Panc1 (cell line): ENCODE results near the gene PANX2. TPM values are rescaled to one million over a fixed set of nuclear protein-coding genes. Genes with fewer than 3 reads are reported as not detected.

Experiments used
- ATAC-seq: fragments of 200-7000 bp; cut with Tn5 transposase; 2 replicates; pipeline ENCODE4 v1.9.1; 2020; ENCODE audit warnings: mild to moderate bottlenecking, moderate library complexity
- BruUV-seq: library from RNA; stranded (reverse); fragments of 400-500 nt; replicated peaks from 2 replicates; lab custom pipeline; 2021; lab: Mats Ljungman, UMichigan
- CTCF ChIA-PET: fragments of 300-600 bp; sonication (Branson Sonifier 250); formaldehyde crosslinking; loops from one replicate; lab custom pipeline; 2022; ENCODE audit warnings: antibody characterized with exemption; lab: Charles Lee
- POLR2A ChIA-PET: fragments of 300-600 bp; sonication (Branson Sonifier 250); formaldehyde crosslinking; loops from one replicate; lab custom pipeline; 2022; ENCODE audit warnings: antibody characterized with exemption; lab: Charles Lee
- DNase-seq: peaks from one replicate; pipeline ENCODE4 v3.0.0-alpha.2; 2010; ENCODE audit warnings: low read depth, low spot score
- H3K27ac ChIP-seq: 2 replicates; pipeline ENCODE4 v1.5.1; 2011; ENCODE audit warnings: mild to moderate bottlenecking, low read length, inconsistent platforms
- H3K27me3 ChIP-seq: fragments of 200-500 bp; sonication (Bioruptor generic); 2 replicates; pipeline ENCODE4 v1.6.0; 2014; ENCODE audit warnings: low read length, inconsistent platforms; ENCODE audit not compliant: control insufficient read depth, insufficient read depth
- H3K36me3 ChIP-seq: fragments of 200-500 bp; sonication (Bioruptor generic); 2 replicates; pipeline ENCODE4 v1.5.1; 2014; ENCODE audit warnings: inconsistent platforms, mild to moderate bottlenecking, low read length, moderate library complexity; ENCODE audit not compliant: control insufficient read depth, insufficient read depth
- H3K4me1 ChIP-seq: 2 replicates; pipeline ENCODE4 v1.5.1; 2011; ENCODE audit warnings: inconsistent platforms, mild to moderate bottlenecking, low read length, moderate library complexity; ENCODE audit not compliant: control insufficient read depth, insufficient read depth
- H3K4me3 ChIP-seq, 2 experiments: 2 replicates each; pipeline ENCODE4 v1.5.1; 2011 to 2012; ENCODE audit warnings: low read depth in 2 of 2, low read length in 2 of 2, mild to moderate bottlenecking in 2 of 2, inconsistent platforms in 1 of 2, moderate library complexity in 1 of 2
- H3K9me3 ChIP-seq: fragments of 200-500 bp; sonication (Bioruptor generic); 2 replicates; pipeline ENCODE4 v1.5.1; 2014; ENCODE audit warnings: low read depth, mild to moderate bottlenecking, inconsistent platforms, low read length, moderate library complexity; ENCODE audit not compliant: control insufficient read depth, insufficient read depth
- CTCF ChIP-seq: fragments of 450-650 bp; IDR thresholded peaks from 2 replicates; pipeline ENCODE4 v1.5.1; 2017; ENCODE audit warnings: mild to moderate bottlenecking
- POLR2AphosphoS5 ChIP-seq: IDR thresholded peaks from 2 replicates; pipeline ENCODE4 v1.6.1; 2012; ENCODE audit warnings: mild to moderate bottlenecking, low read depth, low read length, moderate library complexity
- TCF7L2 ChIP-seq: IDR thresholded peaks from 2 replicates; pipeline ENCODE4 v1.6.1; 2011; ENCODE audit warnings: mild to moderate bottlenecking, low read depth, low read length, inconsistent platforms
- in situ Hi-C: cut with HindIII; loops from 2 replicates; pipeline ENCODE4 v1.10.0; 2016; ENCODE audit warnings: low sequenced_read_pairs, low pct_unique_long_range_greater_than_20kb
- intact Hi-C: fragments of 100-400 bp; cut with micrococcal nuclease; formaldehyde crosslinking; loops from one replicate; pipeline ENCODE4 v1.10.0; 2022; ENCODE audit not compliant: unreplicated experiment
- total RNA-seq: library from RNA; stranded (reverse); gene quantifications from one replicate; pipeline ENCODE4 v1.2.1, GENCODE V29; 2021; ENCODE audit not compliant: unreplicated experiment
- TF ChIP-seq, protein P1 (sequence below), 2 experiments: IDR thresholded peaks; 2 replicates each; pipeline ENCODE4 v1.6.1; 2011 to 2012; ENCODE audit warnings: low read depth in 2 of 2, control low read depth in 1 of 2, low read length in 1 of 2, mild to moderate bottlenecking in 1 of 2, moderate library complexity in 1 of 2; ENCODE audit not compliant: insufficient read depth in 1 of 2

The PANX2 gene
- total RNA-seq, 1 experiment from 2014 or later = 0.77 TPM

DNA sequence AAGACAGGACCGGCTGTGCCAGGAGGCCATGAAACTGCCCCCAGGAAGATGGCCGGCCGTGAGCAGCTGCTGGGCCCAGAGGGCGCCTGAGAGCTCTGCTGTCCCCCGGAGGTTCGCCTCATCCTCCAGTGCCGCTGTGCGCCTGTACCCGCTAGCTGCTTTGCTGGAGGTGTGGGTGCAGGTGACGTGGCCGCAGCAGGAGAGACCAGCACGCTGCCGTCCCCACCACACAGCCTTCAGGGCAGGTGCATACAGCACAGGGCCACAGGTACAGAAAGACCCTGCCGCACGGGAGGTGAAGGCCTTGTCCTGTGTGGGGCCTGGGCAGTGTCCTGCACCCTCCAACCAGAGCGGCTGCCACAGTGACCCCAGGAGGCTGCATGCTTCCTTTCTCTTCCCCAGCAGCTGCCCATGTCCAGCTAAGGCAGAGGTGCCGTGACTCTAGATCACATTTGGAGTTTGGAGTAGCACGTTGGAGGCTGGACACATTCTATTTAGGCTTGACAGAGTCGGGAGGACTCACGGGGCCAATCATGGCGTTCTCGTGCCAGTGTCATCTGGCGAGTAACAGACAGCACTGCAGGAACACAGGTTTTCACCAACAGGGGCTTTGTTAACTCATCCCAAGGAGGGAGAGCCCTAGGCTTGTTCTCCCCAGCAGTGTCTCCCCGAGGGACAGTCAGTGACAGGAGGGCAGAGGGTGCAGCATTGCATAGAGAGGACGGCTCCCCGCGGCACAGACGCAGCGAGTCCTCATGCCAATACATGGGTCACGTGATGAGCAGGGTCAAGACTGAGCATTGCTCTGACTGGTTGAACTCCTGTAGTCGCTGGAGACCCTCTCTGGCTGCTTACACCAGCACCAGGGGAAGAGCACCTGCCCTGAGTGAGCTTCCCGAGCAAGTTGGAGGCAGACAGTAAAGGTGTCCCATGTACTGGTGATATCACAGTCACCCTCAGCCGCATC lies 18.7 kb upstream of the PANX2 start:
- ChIA-PET CTCF (no interaction called here), POLR2A (no interaction called here)
- Histone ChIP-seq H3K36me3 (no peaks in the 10 kb centered on the region), H3K27me3 (no peaks in the 10 kb centered on the region), H3K4me1 (no peaks in the 10 kb centered on the region), H3K27ac (no peak overlapping the region), H3K4me3 (no peak overlapping the region), H3K9me3 (no peaks in the 10 kb centered on the region)
- TF ChIP-seq, protein P1, sequence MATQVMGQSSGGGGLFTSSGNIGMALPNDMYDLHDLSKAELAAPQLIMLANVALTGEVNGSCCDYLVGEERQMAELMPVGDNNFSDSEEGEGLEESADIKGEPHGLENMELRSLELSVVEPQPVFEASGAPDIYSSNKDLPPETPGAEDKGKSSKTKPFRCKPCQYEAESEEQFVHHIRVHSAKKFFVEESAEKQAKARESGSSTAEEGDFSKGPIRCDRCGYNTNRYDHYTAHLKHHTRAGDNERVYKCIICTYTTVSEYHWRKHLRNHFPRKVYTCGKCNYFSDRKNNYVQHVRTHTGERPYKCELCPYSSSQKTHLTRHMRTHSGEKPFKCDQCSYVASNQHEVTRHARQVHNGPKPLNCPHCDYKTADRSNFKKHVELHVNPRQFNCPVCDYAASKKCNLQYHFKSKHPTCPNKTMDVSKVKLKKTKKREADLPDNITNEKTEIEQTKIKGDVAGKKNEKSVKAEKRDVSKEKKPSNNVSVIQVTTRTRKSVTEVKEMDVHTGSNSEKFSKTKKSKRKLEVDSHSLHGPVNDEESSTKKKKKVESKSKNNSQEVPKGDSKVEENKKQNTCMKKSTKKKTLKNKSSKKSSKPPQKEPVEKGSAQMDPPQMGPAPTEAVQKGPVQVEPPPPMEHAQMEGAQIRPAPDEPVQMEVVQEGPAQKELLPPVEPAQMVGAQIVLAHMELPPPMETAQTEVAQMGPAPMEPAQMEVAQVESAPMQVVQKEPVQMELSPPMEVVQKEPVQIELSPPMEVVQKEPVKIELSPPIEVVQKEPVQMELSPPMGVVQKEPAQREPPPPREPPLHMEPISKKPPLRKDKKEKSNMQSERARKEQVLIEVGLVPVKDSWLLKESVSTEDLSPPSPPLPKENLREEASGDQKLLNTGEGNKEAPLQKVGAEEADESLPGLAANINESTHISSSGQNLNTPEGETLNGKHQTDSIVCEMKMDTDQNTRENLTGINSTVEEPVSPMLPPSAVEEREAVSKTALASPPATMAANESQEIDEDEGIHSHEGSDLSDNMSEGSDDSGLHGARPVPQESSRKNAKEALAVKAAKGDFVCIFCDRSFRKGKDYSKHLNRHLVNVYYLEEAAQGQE (IDR thresholded peaks at IDR 0.05; ENCODE audit: insufficient read depth in 1 of 2, low read depth in 2 of 2, low read length in 1 of 2) = no peak
- ATAC-seq (no peak), DNase-seq (no peak)
- intact Hi-C loops = no loop called here
- no TSS peak for BruUV-seq
- in situ Hi-C loops = no loop called here

GRCh38 chr22:50153056-50153755 lies 17.3 kb upstream of the PANX2 start:
- no peak for TF ChIP-seq TCF7L2
- TF ChIP-seq POLR2AphosphoS5 = no peak
- TF ChIP-seq CTCF = no peak
- TF ChIP-seq, protein P1 (IDR thresholded peaks at IDR 0.05; ENCODE audit: insufficient read depth in 1 of 2, low read depth in 2 of 2, low read length in 1 of 2) = no peak
- ChIA-PET POLR2A (interaction anchor here (0.6 kb wide), 1 partner anchor 424 kb away, joined by 6 read pairs; no protein-coding TSS in a partner anchor), CTCF (no interaction called here)
- Histone ChIP-seq H3K9me3 (no peaks in the 10 kb centered on the region), H3K36me3 (no peaks in the 10 kb centered on the region), H3K4me1 (no peaks in the 10 kb centered on the region), H3K27me3 (no peaks in the 10 kb centered on the region), H3K27ac (no peak overlapping the region), H3K4me3 (no peak overlapping the region)
- DNase-seq (no peak), ATAC-seq (no peak)
- intact Hi-C loops = no loop called here
- in situ Hi-C loops = no loop called here
- BruUV-seq = no TSS peak
